DND-41 (cell line): Measurements from ENCODE around the gene LPIN1.

ENCODE experiments used
- ATAC-seq: fragments of 200-7000 bp; cut with Tn5 transposase; 3 replicates; pipeline ENCODE4 v1.9.1; 2021; ENCODE audit warnings: low read depth; ENCODE audit not compliant: insufficient read depth
- DNase-seq: peaks from one replicate; pipeline ENCODE4 v3.0.0-alpha.2; 2020
- H2AFZ ChIP-seq: 2 replicates; pipeline ENCODE4 v1.6.0; 2012; ENCODE audit warnings: low read depth, low read length
- H3K27ac ChIP-seq: 2 replicates; pipeline ENCODE4 v1.5.1; 2012; ENCODE audit warnings: low read length, inconsistent platforms
- H3K27me3 ChIP-seq: fragments of 200-600 bp; sonication (generic); 2 replicates; pipeline ENCODE4 v1.6.0; 2012; ENCODE audit warnings: low read length, mild to moderate bottlenecking, inconsistent platforms; ENCODE audit not compliant: insufficient read depth, poor library complexity
- H3K36me3 ChIP-seq: 2 replicates; pipeline ENCODE4 v1.5.1; 2012; ENCODE audit warnings: low read length, inconsistent platforms; ENCODE audit not compliant: insufficient read depth
- H3K4me1 ChIP-seq: 2 replicates; pipeline ENCODE4 v1.5.1; 2012; ENCODE audit warnings: mild to moderate bottlenecking, low read length; ENCODE audit not compliant: insufficient read depth
- H3K4me2 ChIP-seq: 2 replicates; pipeline ENCODE4 v1.6.0; 2012; ENCODE audit warnings: mild to moderate bottlenecking, moderate library complexity, low read length, inconsistent platforms; ENCODE audit not compliant: insufficient read depth
- H3K4me3 ChIP-seq, 2 experiments: fragments of 200-600 bp in 1 of 2; shearing (Covaris generic) in 1 of 2; 2 replicates each; pipeline ENCODE4 v1.5.1; 2012 to 2016; ENCODE audit warnings: inconsistent platforms in 2 of 2, low read length in 2 of 2, mild to moderate bottlenecking in 2 of 2, low read depth in 1 of 2, moderate library complexity in 1 of 2
- H3K79me2 ChIP-seq: 2 replicates; pipeline ENCODE4 v1.6.0; 2012; ENCODE audit warnings: low read length, inconsistent platforms; ENCODE audit not compliant: insufficient read depth
- H3K9ac ChIP-seq: 2 replicates; pipeline ENCODE4 v1.6.0; 2012; ENCODE audit warnings: low read depth, mild to moderate bottlenecking, inconsistent platforms, low read length, moderate library complexity
- H3K9me3 ChIP-seq: 2 replicates; pipeline ENCODE4 v1.5.1; 2012; ENCODE audit warnings: low read length, moderate library complexity, mild to moderate bottlenecking, inconsistent platforms; ENCODE audit not compliant: insufficient read depth, severe bottlenecking
- H4K20me1 ChIP-seq: 2 replicates; pipeline ENCODE4 v1.6.0; 2012; ENCODE audit warnings: low read length; ENCODE audit not compliant: insufficient read depth
- CTCF ChIP-seq: IDR thresholded peaks from 2 replicates; pipeline ENCODE4 v1.5.1; 2012; ENCODE audit warnings: borderline replicate concordance, low read length, moderate library complexity, mild to moderate bottlenecking; ENCODE audit not compliant: poor library complexity, severe bottlenecking; ENCODE audit errors: extremely low read depth
- EZH2 ChIP-seq: IDR thresholded peaks from 3 replicates; pipeline ENCODE4 v1.6.1; 2012; ENCODE audit warnings: borderline replicate concordance, low read depth, mild to moderate bottlenecking, moderate library complexity, low read length, inconsistent platforms; ENCODE audit not compliant: severe bottlenecking

LPIN1 gene

DNA sequence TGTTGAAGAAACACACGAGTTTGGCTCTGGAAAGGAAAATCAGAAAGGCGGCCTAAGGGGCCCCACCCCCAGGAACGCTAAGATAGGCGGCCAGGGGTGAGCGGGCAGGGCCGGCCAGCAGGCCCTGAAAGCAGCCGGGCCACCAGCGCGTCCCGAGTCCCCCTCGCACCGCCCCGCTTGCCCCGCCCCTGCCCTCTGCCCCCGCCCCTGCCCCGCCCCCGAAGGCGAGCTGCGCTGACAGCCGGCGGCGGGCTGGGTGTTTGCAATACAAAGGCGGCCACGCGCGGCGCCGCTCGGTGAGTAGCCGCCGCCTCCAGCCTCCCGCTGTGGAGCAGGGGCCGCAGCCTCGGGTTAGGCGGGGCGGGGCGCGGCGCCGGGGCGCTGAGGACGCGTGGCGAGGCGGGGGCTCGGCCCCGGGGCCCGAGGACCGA, at the start of gene LPIN1:
TSS of gene LPIN1 (plus strand) at position 257 of the 431 bp plus-strand sequence. CDS start 18,910 bp downstream, outside the sequence.
- no peaks in the 10 kb centered on the region for H3K36me3 ChIP-seq
- H3K4me2 ChIP-seq: peak within 1 kb of the TSS; percentile 73
- H2AFZ ChIP-seq: peak within 1 kb of the TSS; percentile 77
- TF ChIP-seq CTCF: peak; percentile 39
- TF ChIP-seq EZH2: no peak
- no peaks in the 10 kb centered on the region for H3K27me3 ChIP-seq
- DNase-seq: peak; percentile 88
- H3K9me3 ChIP-seq: no peaks in the 10 kb centered on the region
- H3K79me2 ChIP-seq: peaks cover 47% of the 10 kb centered on the region
- H3K4me1 ChIP-seq: peaks cover 69% of the 10 kb centered on the region
- H3K27ac ChIP-seq: peak within 1 kb of the TSS; percentile 80
- peak within 1 kb of the TSS; percentile 86 for H3K9ac ChIP-seq
- peaks cover 40% of the 10 kb centered on the region for H4K20me1 ChIP-seq
- H3K4me3 ChIP-seq: peak within 1 kb of the TSS; percentile 73 to 76
- ATAC-seq: peak; percentile 78

- no peak overlapping the region for H3K4me3 ChIP-seq
- no peaks in the 10 kb centered on the region for H4K20me1 ChIP-seq
- no peaks in the 10 kb centered on the region for H3K36me3 ChIP-seq
- TF ChIP-seq EZH2 (no peak), CTCF (no peak)
- no peak overlapping the region for H2AFZ ChIP-seq
- H3K9ac ChIP-seq: no peak overlapping the region
- no peak for ATAC-seq
- H3K27ac ChIP-seq: no peak overlapping the region
- no peak overlapping the region for H3K4me2 ChIP-seq
- H3K9me3 ChIP-seq: no peaks in the 10 kb centered on the region
- DNase-seq: no peak
- H3K27me3 ChIP-seq: no peaks in the 10 kb centered on the region
- no peaks in the 10 kb centered on the region for H3K79me2 ChIP-seq
- H3K4me1 ChIP-seq: peaks cover 14% of the 10 kb centered on the region
Observed at GRCh38 chr2:11696736-11697102, 49.7 kb upstream of the LPIN1 start.

- H3K27me3 ChIP-seq: no peaks in the 10 kb centered on the region
- no peaks in the 10 kb centered on the region for H3K9me3 ChIP-seq
- no peak overlapping the region for H3K4me3 ChIP-seq
- no peak overlapping the region for H3K27ac ChIP-seq
- no peak overlapping the region for H3K9ac ChIP-seq
- H3K36me3 ChIP-seq: no peaks in the 10 kb centered on the region
- no peaks in the 10 kb centered on the region for H3K79me2 ChIP-seq
- no peak for ATAC-seq
- peaks cover 20% of the 10 kb centered on the region for H3K4me1 ChIP-seq
- TF ChIP-seq EZH2 (no peak), CTCF (no peak)
- no peak overlapping the region for H3K4me2 ChIP-seq
- no peak for DNase-seq
- no peak overlapping the region for H2AFZ ChIP-seq
- no peaks in the 10 kb centered on the region for H4K20me1 ChIP-seq
Observed at GRCh38 chr2:11697103-11697871, 49.1 kb upstream of the LPIN1 start.
